ENCODE results near the gene USP21.

The USP21 gene

DNA sequence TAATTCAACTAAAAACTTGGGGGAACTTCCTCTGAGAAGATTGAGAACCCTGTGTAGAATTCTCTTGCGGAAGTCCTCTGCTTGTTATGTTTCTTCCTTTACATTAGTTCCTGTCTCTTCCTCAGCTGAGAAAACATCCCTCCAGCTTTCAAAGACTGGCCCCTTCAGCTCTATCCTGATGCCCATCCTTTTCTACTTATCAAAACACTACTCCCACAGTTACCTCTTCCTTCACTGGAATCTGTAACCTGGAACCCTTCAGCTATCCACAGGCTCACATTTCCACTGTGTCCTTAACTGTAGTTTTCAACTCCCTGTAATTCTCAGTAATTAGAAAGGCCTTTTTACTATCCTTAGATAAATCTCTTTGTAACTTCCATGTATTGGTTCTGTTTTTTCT, 20.9 kb upstream of the USP21 start:
- DNase-seq = no peak

DNA sequence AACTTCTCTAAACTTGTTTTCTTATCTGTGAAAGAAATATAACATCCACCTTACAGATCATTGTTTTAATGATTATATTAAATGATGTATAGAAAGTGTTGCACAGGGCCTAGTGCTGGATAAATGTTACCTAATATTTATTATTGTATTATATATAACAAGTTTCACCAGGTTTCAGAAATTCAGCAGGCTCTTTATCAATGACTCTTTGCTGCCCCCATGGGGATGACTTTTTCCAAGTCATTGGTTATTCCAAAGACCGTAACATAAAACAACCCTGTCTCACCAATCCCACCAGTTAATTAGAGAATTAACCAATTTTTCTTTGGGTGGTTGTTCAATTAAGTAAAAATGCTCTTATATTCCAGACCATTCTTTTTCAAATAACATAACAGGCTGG, 19.5 kb upstream of the USP21 start:
- DNase-seq = no peak

DNA sequence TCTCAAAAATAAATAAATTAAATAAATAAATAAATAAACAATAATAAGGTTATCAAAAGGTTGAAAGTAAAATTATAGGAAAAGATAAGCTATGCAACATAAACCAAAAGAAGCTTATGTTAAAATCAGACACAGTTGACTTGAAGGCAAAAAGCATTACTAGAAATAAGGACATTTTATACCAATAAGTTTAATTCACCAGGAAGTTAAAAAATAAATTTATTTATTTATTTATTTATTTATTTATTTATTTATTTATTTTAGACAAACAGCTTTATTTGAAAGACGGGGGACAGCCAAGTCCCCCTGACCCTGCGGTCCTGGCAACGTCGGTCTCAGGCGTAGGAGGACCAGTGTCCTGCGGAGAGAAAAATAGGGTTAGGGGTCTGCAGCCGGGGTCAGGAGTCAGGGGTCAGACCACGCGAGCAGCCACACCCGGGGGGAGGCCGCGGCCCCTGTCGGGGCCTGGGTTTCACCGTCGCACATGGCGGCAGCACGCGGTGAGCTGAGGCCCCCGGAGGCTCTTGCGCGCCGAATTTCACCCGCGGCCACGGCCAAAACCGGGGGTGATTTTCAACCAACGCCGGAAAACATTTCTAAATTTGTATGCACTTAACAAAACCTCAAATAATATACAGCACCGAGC, 18.4 kb upstream of the USP21 start:
- no peak for DNase-seq

DNA sequence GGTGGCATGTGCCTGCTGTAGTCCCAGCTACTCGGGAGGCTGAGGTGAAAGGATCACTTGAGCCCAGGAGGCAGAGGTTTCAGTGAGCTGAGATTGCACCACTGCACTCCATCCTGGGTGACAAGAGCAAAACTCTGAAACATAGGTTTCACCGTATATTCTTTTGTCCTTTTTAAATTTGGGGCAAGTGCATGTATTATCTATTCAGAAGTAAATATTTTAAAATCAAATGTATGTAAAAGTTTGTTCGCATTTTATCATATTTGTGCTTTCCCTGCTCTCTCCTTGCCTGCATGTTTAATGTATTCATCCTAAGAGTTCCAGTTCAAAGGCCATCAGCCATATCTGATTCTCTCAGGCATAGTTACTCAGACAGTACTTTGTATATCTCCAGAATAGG, 13.5 kb upstream of the USP21 start:
- no peak for DNase-seq

DNA sequence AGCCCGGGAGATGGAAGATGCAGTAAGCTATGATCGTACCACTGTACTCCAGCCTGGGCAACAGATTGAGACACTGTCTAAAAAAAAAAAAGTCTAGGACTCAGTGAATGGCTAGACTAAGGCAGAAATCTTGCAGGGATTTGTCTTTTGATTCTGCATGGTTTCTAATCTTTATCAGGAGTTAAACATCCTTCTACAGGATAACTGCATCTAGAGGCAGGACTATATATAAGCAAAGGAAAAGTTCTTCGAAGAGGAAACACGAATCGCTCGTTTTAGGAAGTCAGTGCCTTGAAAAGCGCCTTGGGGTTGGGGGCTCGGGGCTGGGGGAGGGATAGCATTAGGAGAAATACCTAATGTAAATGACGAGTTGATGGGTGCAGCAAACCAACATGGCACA, 6.1 kb upstream of the USP21 start:
- no peak for DNase-seq

DNA sequence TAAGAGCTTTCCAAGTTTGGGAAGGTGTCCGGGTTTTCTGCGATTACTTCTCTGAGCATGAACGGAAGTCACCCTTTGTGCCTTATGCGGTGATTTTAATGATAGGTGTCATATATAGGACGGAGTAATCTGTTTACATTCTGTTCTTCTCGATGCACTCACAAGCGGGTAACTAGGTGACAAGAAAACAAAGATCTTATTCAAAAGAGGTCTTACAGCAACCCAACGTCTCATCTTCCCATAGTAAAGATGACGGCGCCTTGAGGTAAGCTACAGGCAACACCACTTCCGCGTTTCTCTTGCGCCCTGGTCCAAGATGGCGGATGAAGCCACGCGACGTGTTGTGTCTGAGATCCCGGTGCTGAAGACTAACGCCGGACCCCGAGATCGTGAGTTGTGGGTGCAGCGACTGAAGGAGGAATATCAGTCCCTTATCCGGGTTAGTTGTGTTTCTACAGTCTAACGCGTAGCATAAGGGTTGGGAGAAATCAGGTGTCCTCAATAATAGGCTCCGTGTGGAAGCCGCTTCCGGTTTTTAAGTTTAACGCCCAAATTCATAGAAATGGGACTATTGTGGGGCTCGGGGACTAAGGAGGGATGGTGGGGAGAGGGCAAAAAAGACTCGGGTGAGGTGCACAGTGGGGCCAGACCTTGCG, 5.5 kb upstream of the USP21 start, which contains the start of gene UFC1:
Gene UFC1, plus strand, starts transcription at position 297 of the 656 bp plus-strand sequence. Its CDS starts 20 bp downstream, at position 317.
- peak; percentile 88 for DNase-seq

DNA sequence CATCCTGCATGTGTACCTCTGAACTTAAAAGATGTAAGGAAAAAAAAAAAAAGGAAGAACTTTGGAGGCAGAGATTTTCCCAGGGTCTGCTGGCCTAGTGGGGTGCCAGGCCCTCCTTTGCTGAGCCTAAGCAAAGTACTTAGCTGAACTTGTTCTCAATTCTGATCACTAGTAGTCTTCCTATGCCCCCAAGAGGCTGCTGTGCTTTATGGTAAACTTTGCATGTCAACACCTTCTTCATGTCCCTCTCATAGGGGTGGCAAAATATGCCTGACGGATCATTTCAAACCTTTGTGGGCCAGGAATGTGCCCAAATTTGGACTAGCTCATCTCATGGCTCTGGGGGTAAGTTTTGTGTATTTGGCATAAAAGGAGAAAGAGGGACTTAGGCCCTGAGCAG, 1.4 kb upstream of the USP21 start:
- DNase-seq = no peak

DNA sequence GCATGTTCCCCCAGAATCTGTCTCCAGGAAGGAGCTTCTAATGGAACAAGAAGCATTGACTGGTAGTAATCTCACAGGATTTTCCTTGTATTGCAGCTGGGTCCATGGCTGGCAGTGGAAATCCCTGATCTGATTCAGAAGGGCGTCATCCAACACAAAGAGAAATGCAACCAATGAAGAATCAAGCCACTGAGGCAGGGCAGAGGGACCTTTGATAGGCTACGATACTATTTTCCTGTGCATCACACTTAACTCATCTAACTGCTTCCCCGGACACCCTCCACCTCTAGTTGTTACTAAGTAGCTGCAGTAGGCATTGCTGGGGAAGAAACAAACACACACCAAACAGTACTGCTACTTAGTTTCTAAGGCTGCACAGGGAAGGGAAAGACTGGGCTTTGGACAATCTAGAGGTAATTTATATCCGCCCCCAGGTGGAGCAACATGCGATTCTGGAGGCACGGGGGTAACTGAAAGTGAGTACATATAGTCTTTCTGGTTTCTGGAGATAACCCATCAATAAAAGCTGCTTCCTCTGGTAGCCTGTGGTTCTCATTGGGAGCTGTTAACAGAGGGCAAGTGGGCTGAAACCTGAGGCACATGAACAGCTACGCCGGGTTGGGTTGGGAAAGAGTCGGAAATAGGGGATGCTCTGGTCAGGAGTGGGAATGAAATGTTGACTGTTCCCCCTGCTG, 837 bp upstream of the USP21 start:
- DNase-seq = no peak

DNA sequence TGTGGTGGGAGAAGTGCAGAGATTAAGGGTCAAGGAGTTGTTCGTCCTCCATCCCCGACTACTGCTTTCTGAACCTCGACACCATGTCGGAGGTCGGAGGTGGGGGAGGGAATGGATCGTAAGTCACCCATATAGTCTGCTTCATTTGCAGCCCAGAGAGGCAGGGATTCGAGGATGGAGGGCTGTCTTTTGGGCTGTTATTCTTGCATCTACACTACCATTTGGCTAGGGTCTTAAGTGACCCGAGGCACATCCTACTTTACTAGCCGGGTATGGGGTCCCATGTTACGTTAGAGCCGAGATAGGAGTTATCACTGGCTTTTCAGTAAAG, 578 bp downstream of the USP21 start:
- no peak for DNase-seq

DNA sequence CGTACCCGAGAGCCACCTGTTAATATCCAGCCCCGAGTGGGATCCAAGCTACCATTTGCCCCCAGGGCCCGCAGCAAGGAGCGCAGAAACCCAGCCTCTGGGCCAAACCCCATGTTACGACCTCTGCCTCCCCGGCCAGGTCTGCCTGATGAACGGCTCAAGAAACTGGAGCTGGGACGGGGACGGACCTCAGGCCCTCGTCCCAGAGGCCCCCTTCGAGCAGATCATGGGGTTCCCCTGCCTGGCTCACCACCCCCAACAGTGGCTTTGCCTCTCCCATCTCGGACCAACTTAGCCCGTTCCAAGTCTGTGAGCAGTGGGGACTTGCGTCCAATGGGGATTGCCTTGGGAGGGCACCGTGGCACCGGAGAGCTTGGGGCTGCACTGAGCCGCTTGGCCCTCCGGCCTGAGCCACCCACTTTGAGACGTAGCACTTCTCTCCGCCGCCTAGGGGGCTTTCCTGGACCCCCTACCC, 1.4 kb downstream of the USP21 start:
- DNase-seq = no peak

DNA sequence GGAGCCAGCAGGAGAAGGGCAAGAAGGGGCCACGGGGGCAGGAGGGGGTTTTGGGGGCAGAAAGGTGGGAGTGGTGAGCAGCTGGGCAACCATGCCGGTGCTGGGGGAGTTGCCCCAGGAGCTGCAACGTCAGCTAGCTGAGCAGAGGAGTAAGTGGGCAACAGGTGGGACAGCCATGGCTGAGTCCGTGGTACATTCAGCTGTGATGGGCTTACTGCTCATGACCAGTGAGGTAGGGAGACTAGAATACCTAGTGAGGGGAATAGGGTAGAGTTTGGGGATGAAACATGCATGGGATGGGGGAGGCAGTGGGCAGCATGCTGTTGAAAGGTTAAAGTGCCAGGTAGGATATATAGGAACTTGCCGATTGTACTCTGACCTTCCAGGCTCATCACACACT, 2.4 kb downstream of the USP21 start:
- DNase-seq = no peak

DNA sequence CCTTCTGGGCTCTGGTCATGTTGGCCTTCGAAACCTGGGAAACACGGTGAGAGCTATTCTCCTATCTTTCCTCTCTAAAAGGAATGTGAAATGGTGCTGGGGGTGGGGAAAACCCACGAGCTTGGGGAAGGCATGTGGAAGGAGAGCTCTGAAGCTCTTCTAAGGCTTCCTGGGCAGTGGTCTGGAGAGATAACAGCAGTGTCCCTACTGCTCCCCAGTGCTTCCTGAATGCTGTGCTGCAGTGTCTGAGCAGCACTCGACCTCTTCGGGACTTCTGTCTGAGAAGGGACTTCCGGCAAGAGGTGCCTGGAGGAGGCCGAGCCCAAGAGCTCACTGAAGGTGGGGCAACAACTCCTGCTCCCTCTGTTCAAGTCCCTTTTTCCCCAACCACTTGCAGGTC, 2.8 kb downstream of the USP21 start:
- no peak for DNase-seq

DNA sequence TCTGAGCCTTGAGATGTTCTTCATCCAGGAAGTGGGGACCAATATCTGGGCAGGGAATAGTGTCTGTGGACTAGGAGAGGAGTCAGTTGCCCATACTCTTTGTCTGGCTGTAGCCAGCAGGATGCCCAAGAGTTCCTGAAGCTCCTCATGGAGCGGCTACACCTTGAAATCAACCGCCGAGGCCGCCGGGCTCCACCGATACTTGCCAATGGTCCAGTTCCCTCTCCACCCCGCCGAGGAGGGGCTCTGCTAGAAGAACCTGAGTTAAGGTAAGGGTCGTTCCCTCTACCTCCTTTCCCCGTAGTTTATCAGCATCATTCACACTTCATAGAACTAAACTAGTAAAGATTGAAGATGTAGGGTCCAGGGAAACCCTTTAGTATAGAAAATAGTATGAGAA, 3.5 kb downstream of the USP21 start:
- DNase-seq = no peak

DNA sequence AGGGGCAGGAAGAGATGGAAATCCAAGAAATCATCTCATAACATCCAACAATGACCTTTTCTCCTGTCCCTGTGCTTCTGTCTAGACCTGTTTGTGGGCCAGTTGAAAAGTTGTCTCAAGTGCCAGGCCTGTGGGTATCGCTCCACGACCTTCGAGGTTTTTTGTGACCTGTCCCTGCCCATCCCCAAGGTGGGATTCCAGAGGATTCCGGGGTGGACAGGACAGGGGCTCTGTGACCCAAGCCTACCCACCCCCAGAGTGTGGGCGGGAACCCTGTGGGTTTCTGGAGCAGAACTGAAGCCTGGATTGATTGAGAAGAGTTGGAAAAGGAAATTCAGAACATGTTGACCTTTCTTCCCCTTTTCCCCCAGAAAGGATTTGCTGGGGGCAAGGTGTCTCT, 4.5 kb downstream of the USP21 start:
- no peak for DNase-seq

DNA sequence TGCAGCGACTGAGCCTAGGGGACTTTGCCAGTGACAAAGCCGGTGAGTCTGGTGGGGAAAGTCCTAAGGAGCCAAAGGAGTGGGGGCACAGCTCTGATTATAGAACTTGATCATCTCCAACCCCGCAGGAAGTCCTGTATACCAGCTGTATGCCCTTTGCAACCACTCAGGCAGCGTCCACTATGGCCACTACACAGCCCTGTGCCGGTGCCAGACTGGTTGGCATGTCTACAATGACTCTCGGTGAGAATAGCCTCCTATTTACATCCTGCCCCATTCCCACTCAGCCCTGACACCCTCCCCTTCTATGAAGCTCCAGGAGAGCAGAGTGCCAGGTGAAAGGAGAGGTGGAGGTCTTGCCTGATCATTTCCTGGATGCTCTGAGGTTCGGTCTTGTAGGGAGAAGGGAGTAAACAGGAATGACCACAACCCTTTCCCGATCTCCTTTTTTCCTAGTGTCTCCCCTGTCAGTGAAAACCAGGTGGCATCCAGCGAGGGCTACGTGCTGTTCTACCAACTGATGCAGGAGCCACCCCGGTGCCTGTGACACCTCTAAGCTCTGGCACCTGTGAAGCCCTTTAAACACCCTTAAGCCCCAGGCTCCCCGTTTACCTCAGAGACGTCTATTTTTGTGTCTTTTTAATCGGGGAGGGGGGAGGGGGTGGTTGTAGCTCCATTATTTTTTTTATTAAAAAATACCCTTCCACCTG, 5.8 kb downstream of the USP21 start:
- DNase-seq = no peak

DNA sequence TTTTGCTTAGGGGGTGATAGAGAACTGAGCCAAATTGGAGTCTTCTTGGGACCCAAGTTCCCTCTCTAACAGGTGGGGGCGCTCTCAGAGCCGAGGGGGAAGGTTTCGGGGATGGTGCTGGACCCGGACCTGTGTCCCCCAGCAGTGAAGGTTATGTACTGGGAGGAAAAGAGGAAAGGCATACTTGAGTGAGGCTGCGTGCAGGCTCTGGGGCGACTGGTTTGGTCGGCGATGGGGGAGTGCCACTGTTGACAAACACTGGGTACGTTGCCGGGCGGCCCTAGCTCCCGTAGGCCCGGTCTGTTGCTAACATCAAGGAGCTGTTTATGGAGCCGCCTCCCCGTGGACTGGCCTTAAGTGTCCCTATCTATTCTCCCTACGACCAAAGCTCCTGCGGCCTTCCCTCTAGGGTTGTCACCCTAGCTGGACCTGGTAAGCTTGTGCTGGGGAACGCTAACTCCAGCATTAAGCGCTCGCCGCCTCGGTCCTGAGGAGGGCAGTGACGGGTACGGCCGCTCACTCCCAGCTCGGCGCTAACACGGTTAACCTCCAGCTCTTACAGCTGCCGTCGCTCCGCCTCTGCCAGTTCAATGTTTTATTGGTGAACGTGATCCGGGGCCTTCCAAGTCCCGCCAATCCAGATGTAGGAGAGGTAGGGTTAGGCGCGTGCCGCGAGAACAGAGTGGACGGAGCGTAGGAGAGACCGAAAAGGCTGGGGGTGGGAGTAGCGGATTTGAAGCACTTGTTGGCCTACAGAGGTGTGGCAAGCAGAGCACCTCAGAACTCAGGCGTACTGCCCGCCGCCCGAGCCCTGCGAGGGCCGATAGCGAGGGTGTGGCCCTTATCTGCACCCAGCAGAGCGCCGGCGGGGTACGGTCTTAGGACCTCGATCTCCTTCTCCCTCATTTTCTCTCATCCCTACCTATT, 6.7 kb downstream of the USP21 start, which contains the start of gene PPOX:
Gene PPOX, plus strand, starts transcription at position 685 of the 927 bp plus-strand sequence. CDS start 422 bp downstream, outside the sequence.
- DNase-seq = peak; percentile 100

DNA sequence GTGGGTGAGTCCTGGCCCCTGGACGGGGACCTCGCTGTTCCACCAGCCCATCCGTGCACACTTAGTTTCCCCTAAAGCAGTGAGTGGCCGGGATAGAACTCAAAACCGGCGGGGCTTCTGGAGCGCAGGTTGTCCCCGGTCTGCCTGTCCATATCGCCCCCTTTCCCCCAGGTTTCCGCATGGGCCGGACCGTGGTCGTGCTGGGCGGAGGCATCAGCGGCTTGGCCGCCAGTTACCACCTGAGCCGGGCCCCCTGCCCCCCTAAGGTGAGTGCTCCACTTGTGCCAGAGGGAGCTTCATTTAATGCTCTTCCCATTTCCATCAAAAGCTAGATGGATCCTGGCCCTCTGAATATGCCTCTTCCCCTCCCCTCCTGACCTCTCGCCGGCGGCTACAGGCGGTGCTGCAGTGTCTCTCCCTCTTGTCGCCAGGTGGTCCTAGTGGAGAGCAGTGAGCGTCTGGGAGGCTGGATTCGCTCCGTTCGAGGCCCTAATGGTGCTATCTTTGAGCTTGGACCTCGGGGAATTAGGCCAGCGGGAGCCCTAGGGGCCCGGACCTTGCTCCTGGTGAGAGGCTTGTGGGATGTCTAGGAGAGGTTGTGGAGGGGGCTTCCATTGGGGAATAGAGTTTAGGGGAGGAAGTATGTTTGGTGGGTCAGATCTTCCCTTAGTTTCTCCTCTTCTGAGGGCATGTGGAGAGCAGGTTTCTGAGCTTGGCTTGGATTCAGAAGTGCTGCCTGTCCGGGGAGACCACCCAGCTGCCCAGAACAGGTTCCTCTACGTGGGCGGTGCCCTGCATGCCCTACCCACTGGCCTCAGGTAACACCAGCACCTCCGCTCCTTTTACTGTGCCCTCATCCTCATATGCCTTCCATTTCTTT, 7.6 kb downstream of the USP21 start:
- no peak for DNase-seq

DNA sequence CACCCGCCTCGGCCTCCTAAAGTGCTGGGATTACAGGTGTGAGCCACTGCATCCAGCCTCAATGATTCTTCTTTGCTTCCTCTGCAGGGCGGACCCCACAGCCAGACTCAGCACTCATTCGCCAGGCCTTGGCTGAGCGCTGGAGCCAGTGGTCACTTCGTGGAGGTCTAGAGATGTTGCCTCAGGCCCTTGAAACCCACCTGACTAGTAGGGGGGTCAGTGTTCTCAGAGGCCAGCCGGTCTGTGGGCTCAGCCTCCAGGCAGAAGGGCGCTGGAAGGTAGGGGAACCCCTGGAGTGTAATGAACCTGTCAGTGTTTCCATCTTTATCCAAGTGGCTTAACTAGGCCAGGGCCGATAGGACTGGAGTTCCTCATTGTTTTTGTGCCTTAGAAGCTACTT, 9.6 kb downstream of the USP21 start:
- DNase-seq = no peak

DNA sequence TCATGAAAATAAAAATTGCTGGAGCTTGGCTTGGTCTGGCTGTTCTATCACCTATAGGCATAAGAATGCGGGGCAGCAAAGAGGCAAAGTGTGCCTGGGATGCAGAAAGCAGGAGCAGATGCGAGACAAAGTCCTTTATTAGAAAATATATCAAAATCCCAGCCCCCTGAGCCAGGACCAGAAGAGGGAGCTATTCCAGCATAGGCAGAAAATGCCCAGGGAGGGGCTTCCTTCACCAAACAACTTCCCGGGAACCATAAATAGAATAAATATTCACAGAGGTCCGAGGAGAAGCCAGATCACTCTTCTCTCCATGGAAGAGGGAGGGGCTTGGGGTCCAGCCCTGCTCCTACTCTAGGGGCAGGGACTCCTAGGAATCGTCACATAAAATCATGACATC, 11.9 kb downstream of the USP21 start:
- DNase-seq = no peak

DNA sequence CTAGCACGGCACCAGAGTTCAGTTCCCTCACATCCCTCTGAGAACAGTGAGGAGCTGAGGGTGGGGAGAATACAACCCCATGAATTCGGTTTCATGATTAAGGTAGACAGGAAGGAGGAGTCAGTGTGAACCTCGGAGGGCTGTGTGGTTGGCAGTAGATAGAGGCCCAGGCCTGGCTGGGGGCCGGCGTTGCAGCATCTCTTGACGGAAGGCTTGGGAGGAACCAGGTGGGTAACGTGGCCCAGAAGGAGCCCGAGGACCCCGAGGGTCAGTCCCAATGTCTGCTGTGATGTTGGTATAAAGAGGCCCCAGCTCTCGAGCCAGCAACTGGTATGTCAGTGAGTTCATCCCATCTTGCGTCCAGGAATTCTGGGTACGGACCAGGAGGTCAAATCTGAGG, 12.4 kb downstream of the USP21 start:
- DNase-seq = no peak

DNA sequence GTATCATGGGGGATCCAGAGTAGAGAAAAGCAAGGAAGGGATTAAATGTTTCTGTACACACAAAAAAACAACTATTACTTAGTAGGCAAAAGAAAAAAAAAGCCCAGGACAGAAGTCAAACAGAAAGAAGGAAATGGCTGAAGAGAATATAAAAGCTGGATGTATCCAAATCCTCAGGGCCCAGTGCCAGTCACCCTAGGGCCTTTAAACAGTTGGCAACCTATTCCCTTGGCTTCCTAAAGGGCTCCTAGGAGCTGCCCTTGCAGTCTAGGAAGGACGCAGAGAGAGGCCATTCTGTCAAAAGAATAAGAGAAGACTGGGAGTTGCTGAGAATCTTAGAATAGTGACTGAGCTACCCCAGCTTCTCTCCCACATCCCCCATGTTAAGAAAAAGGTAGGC, 13.0 kb downstream of the USP21 start:
- no peak for DNase-seq

All from NCI-H226 (cell line).